Measurements from ENCODE around the gene BCL7A.

DNA sequence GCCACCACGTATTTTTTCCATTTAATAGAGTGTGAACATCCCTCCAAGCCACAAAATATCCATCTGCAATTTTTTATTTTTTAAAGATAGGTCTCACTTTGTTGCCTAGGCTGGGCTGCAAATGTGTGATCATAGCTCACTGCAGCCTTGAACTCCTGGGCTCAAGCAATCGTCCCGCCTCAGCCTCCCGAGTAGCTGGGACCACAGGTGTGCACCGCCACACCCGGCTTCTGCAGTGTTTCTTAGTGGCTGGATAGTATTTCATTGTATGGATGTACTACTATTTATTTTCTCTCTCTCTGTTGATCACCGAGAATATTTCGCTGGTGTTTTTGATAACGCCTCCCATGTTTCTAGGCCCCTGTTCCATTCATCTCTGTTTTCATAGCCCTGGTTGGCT, 74.3 kb downstream of the BCL7A start:
- TF ChIP-seq EZH2 (IDR thresholded peaks at IDR 0.05; ENCODE audit: borderline replicate concordance, low read length): no peak
- TF ChIP-seq, protein P1, sequence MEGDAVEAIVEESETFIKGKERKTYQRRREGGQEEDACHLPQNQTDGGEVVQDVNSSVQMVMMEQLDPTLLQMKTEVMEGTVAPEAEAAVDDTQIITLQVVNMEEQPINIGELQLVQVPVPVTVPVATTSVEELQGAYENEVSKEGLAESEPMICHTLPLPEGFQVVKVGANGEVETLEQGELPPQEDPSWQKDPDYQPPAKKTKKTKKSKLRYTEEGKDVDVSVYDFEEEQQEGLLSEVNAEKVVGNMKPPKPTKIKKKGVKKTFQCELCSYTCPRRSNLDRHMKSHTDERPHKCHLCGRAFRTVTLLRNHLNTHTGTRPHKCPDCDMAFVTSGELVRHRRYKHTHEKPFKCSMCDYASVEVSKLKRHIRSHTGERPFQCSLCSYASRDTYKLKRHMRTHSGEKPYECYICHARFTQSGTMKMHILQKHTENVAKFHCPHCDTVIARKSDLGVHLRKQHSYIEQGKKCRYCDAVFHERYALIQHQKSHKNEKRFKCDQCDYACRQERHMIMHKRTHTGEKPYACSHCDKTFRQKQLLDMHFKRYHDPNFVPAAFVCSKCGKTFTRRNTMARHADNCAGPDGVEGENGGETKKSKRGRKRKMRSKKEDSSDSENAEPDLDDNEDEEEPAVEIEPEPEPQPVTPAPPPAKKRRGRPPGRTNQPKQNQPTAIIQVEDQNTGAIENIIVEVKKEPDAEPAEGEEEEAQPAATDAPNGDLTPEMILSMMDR (conservative IDR thresholded peaks at IDR 0.05 in 1 of 2, IDR thresholded peaks at IDR 0.05 in 1 of 2; ENCODE audit: extremely low read depth in 1 of 2, insufficient read depth in 1 of 2, low read depth in 1 of 2, low read length in 2 of 2): no peak

Measured in mammary epithelial cell (primary cell).